Hepatocyte (in vitro differentiated cells): Measurements from ENCODE around the gene RANGAP1. TPM values are rescaled to one million over a fixed set of nuclear protein-coding genes. Genes with fewer than 3 reads are reported as not detected.

Source experiments
- DNase-seq: peaks from one replicate; pipeline ENCODE4 v3.0.0-alpha.2; 2016; ENCODE audit warnings: low spot score
- H2AFZ ChIP-seq: fragments of 200-600 bp; sonication (generic); 2 replicates; pipeline ENCODE4 v1.6.0; 2016; ENCODE audit warnings: antibody characterized with exemption, mild to moderate bottlenecking
- H3K27ac ChIP-seq: fragments of 200-600 bp; sonication (generic); 2 replicates; pipeline ENCODE4 v1.5.1; 2016; ENCODE audit warnings: mild to moderate bottlenecking
- H3K27me3 ChIP-seq: fragments of 200-600 bp; sonication (generic); 2 replicates; pipeline ENCODE4 v1.6.1; 2016
- H3K36me3 ChIP-seq: fragments of 200-600 bp; sonication (generic); replicated peaks from 2 replicates; pipeline ENCODE4 v1.5.1; 2016; ENCODE audit warnings: low read depth; ENCODE audit not compliant: insufficient read depth
- H3K4me1 ChIP-seq: fragments of 200-600 bp; sonication (generic); 2 replicates; pipeline ENCODE4 v1.5.1; 2016; ENCODE audit warnings: mild to moderate bottlenecking, moderate library complexity; ENCODE audit not compliant: insufficient read depth
- H3K4me2 ChIP-seq: fragments of 200-600 bp; sonication (generic); 2 replicates; pipeline ENCODE4 v1.6.0; 2016
- H3K4me3 ChIP-seq: fragments of 200-600 bp; sonication (generic); 2 replicates; pipeline ENCODE4 v1.5.1; 2016; ENCODE audit warnings: mild to moderate bottlenecking
- H3K79me2 ChIP-seq: fragments of 200-600 bp; sonication (generic); 2 replicates; pipeline ENCODE4 v1.6.0; 2017; ENCODE audit warnings: mild to moderate bottlenecking
- H3K9me2 ChIP-seq: fragments of 200-600 bp; sonication (generic); replicated peaks from 2 replicates; pipeline ENCODE4 v1.6.0; 2017; ENCODE audit warnings: mild to moderate bottlenecking; ENCODE audit not compliant: insufficient read depth
- H3K9me3 ChIP-seq: fragments of 200-600 bp; sonication (generic); 2 replicates; pipeline ENCODE4 v1.5.1; 2016; ENCODE audit warnings: low read depth, mild to moderate bottlenecking
- H4K20me1 ChIP-seq: fragments of 200-600 bp; sonication (generic); 2 replicates; pipeline ENCODE4 v1.6.0; 2016; ENCODE audit warnings: mild to moderate bottlenecking; ENCODE audit not compliant: insufficient read depth, poor library complexity, severe bottlenecking
- CTCF ChIP-seq: fragments of 200-600 bp; sonication (generic); IDR thresholded peaks from 2 replicates; pipeline ENCODE4 v1.5.1; 2016; ENCODE audit warnings: antibody characterized with exemption, mild to moderate bottlenecking; ENCODE audit not compliant: poor library complexity
- EZH2 ChIP-seq: fragments of 200-600 bp; sonication (generic); IDR thresholded peaks from 2 replicates; pipeline ENCODE4 v1.6.1; 2016; ENCODE audit warnings: antibody characterized with exemption, mild to moderate bottlenecking, borderline replicate concordance
- EZH2phosphoT487 ChIP-seq: fragments of 200-600 bp; sonication (generic); IDR thresholded peaks from one replicate; pipeline ENCODE4 v1.6.1; 2018; ENCODE audit warnings: antibody characterized with exemption, mild to moderate bottlenecking, low read depth, moderate library complexity; ENCODE audit not compliant: unreplicated experiment, severe bottlenecking
- WGBS: methylation state at CpG from one replicate; pipeline ENCODE4 v1.1.6; 2016; ENCODE audit warnings: low lambda C conversion rate; ENCODE audit errors: missing lambda C conversion rate; 5-methylcytosine and 5-hydroxymethylcytosine counted together
- polyA plus RNA-seq: library from polyadenylated mRNA; unstranded; fragments of >200 nt; fragmentation: Nextera tagmentation; extraction: Ambion mirVana; gene quantifications from 2 replicates; pipeline ENCODE4 v1.2.1, GENCODE V29; 2016
- total RNA-seq: library from RNA; depleted of rRNA; stranded (reverse); fragments of >200 nt; gene quantifications from 2 replicates; pipeline ENCODE4 v1.2.3, GENCODE V29; 2014

The RANGAP1 gene
- total and polyA plus RNA-seq, 2 experiments from 2014 or later: 35.2 to 38.1 TPM

- H3K9me3 ChIP-seq: no peaks in the 10 kb centered on the region
- peaks cover 17% of the 10 kb centered on the region for H3K79me2 ChIP-seq
- H3K4me2 ChIP-seq: peak overlapping the region; percentile 62
- no peaks in the 10 kb centered on the region for H4K20me1 ChIP-seq
- no peaks in the 10 kb centered on the region for H3K27me3 ChIP-seq
- no peak overlapping the region for H3K4me3 ChIP-seq
- WGBS: 34% methylated on average over 9 of the region's 9 CpGs
- TF ChIP-seq CTCF (no peak), EZH2phosphoT487 (no peak), EZH2 (no peak)
- H3K27ac ChIP-seq: peak overlapping the region; percentile 97
- peak overlapping the region; percentile 54 for H2AFZ ChIP-seq
- DNase-seq: peak; percentile 84
- H3K4me1 ChIP-seq: peaks cover 24% of the 10 kb centered on the region
- no peaks in the 10 kb centered on the region for H3K36me3 ChIP-seq
- H3K9me2 ChIP-seq: no peaks in the 10 kb centered on the region
Observed at GRCh38 chr22:41288245-41288946, 2.4 kb upstream of the RANGAP1 start.

GRCh38 chr22:41286639-41287091 is 678 bp upstream of the RANGAP1 start:
- no peaks in the 10 kb centered on the region for H3K9me3 ChIP-seq
- WGBS: 26% methylated on average over 15 of the region's 15 CpGs
- H3K4me3 ChIP-seq: peak overlapping the region; percentile 17
- H3K36me3 ChIP-seq: no peaks in the 10 kb centered on the region
- H3K9me2 ChIP-seq: no peaks in the 10 kb centered on the region
- TF ChIP-seq EZH2phosphoT487 (no peak), EZH2 (no peak), CTCF (no peak)
- H4K20me1 ChIP-seq: no peaks in the 10 kb centered on the region
- H3K4me2 ChIP-seq: peak overlapping the region; percentile 73
- H3K27ac ChIP-seq: peak overlapping the region; percentile 97
- peak overlapping the region; percentile 49 for H2AFZ ChIP-seq
- peaks cover 33% of the 10 kb centered on the region for H3K79me2 ChIP-seq
- no peaks in the 10 kb centered on the region for H3K27me3 ChIP-seq
- peaks cover 24% of the 10 kb centered on the region for H3K4me1 ChIP-seq
- DNase-seq: peak; percentile 35

GRCh38 chr22:41285441-41285819 is 557 bp downstream of the RANGAP1 start:
- Histone ChIP-seq H3K27ac (peak overlapping the region; percentile 93), H3K27me3 (no peaks in the 10 kb centered on the region), H3K9me2 (no peaks in the 10 kb centered on the region), H2AFZ (peak overlapping the region; percentile 12), H3K36me3 (no peaks in the 10 kb centered on the region), H3K9me3 (no peaks in the 10 kb centered on the region), H3K79me2 (peaks cover 38% of the 10 kb centered on the region), H3K4me2 (peak overlapping the region; percentile 83), H3K4me1 (peaks cover 19% of the 10 kb centered on the region), H3K4me3 (peak overlapping the region; percentile 15), H4K20me1 (no peaks in the 10 kb centered on the region)
- peak; percentile 92 for DNase-seq
- no peak for TF ChIP-seq CTCF
- TF ChIP-seq EZH2: no peak
- TF ChIP-seq EZH2phosphoT487: no peak
- WGBS: 0% methylated on average over 30 of the region's 30 CpGs
